GM19438 (cell line): Measurements from ENCODE around the gene AHDC1.
A peak's percentile ranks its signal among the peaks of the same experiment; 100 is the strongest.
"Not testable (repeated sequence)": the region's sequence is repeated elsewhere in the genome, so short reads cannot be mapped to it uniquely, and the experiment has no call there.

Experiments used
- ATAC-seq: cut with Tn5 transposase; IDR thresholded peaks from one replicate; pipeline ENCODE4 v1.9.1; 2021; ENCODE audit warnings: low read depth; ENCODE audit not compliant: unreplicated experiment

Gene AHDC1

GRCh38 chr1:27538305-27538676 is 65.7 kb downstream of the AHDC1 start:
- ATAC-seq = not testable (repeated sequence)

- ATAC-seq = no peak
These were observed 67.2 kb downstream of the AHDC1 start for GRCh38 chr1:27536767-27537166.

- ATAC-seq = no peak
These were observed 67.8 kb downstream of the AHDC1 start for GRCh38 chr1:27536010-27536757.

- ATAC-seq = no peak
These were observed 68.6 kb downstream of the AHDC1 start for GRCh38 chr1:27535386-27535785.

GRCh38 chr1:27531959-27532685 is 71.8 kb downstream of the AHDC1 start:
- no peak for ATAC-seq

- ATAC-seq = no peak
These were observed 73.8 kb downstream of the AHDC1 start for GRCh38 chr1:27530192-27530591.

- ATAC-seq = no peak
These were observed 74.3 kb downstream of the AHDC1 start for GRCh38 chr1:27529704-27530018.

- no peak for ATAC-seq
These were observed 74.9 kb downstream of the AHDC1 start for GRCh38 chr1:27528818-27529703.

- no peak for ATAC-seq
These were observed 75.8 kb downstream of the AHDC1 start for GRCh38 chr1:27527890-27528817.

GRCh38 chr1:27527223-27527889 is 76.6 kb downstream of the AHDC1 start:
- ATAC-seq = no peak

GRCh38 chr1:27526569-27527222 is 77.2 kb downstream of the AHDC1 start:
- no peak for ATAC-seq

- peak; percentile 60 for ATAC-seq
These were observed 78.4 kb downstream of the AHDC1 start for GRCh38 chr1:27525296-27526272.

- no peak for ATAC-seq
These were observed 80.5 kb downstream of the AHDC1 start for GRCh38 chr1:27523337-27524020.

- no peak for ATAC-seq
These were observed 81.3 kb downstream of the AHDC1 start for GRCh38 chr1:27522432-27523336.

- ATAC-seq = no peak
These were observed 82.0 kb downstream of the AHDC1 start for GRCh38 chr1:27521861-27522431.

- no peak for ATAC-seq
These were observed 82.6 kb downstream of the AHDC1 start for GRCh38 chr1:27521336-27521831.
